Pancreas (tissue), 10 donors: ENCODE measurements around the gene TRPM1. TPM values are rescaled to one million over a fixed set of nuclear protein-coding genes. Genes with fewer than 3 reads are reported as not detected.

ENCODE experiments used
- ATAC-seq, 4 donors: fragments of 200-7000 bp; cut with Tn5 transposase; one replicate each; pipeline versions ENCODE4 v1.8.0 to v1.9.1; 2020; ENCODE audit warnings: mild to moderate bottlenecking in 4 of 4, moderate library complexity in 4 of 4
- DNase-seq, 6 donors: peaks; one replicate each; pipeline ENCODE4 v3.0.0-alpha.2; 2020
- FAIRE-seq: peaks from 2 replicates; lab custom pipeline; 2012; peaks lifted over from hg19 to GRCh38; lab: Jason Lieb, UNC
- H3K27ac ChIP-seq, 4 donors: fragments of 200-600 bp; sonication (generic); 1 replicate in 3 of 4; 2 replicates in 1 of 4; pipeline versions ENCODE4 v1.5.0 to v1.8.0; 2020
- H3K27me3 ChIP-seq, 4 donors: fragments of 200-600 bp; one replicate each; pipeline ENCODE4 v1.8.0; 2021
- H3K36me3 ChIP-seq, 3 donors: fragments of 200-600 bp; sonication (generic) in 1 of 3; one replicate each; pipeline versions ENCODE4 v1.5.0 to v1.8.0; 2020 to 2021
- H3K4me1 ChIP-seq, 3 donors: fragments of 200-600 bp; one replicate each; pipeline ENCODE4 v1.8.0; 2021
- H3K4me3 ChIP-seq, 4 donors: fragments of 200-600 bp; sonication (generic) in 2 of 4; one replicate each; pipeline versions ENCODE4 v1.5.0 to v1.8.0; 2020 to 2021
- H3K9me3 ChIP-seq, 4 donors: fragments of 200-600 bp; one replicate each; pipeline ENCODE4 v1.8.0; 2021
- WGBS, 2 donors: extraction: QIAGEN DNeasy Blood & Tissue Kit; methylation state at CpG; one replicate each; pipeline ENCODE4 v1.1.7; 2013; 5-methylcytosine and 5-hydroxymethylcytosine counted together
- intact Hi-C, 3 donors: fragments of 100-400 bp; cut with DNase I; formaldehyde crosslinking; loops; one replicate each; pipeline versions ENCODE4 v1.11.1 to v1.14.2; 2022
- polyA plus RNA-seq, 2 donors: library from polyadenylated mRNA; stranded (reverse); fragments of 200-250 nt; gene quantifications; one replicate each; pipeline ENCODE4 v1.2.3, GENCODE V29; 2013
- total RNA-seq, 6 donors: library from RNA; stranded (reverse); fragmentation: NEBNext Ultra II Directional in 4 of 6; extraction: Animal tissue kit (Norgen Biotek cat#: 25700) in 4 of 6; gene quantifications; one replicate each; pipeline versions ENCODE4 v1.2.1 to v1.2.4, GENCODE V29; 2021 to 2023
- TF ChIP-seq, protein P1 (sequence below), 4 donors: fragments of 200-600 bp; sonication (generic) in 3 of 4; IDR thresholded peaks; one replicate each; pipeline versions ENCODE4 v1.5.0 to v1.8.0; 2021; ENCODE audit warnings: antibody characterized with exemption in 4 of 4
- donor health status: healthy with polysubstance abuse.
- donor health status: DM: no; HTN: no; CAD: no; lungs with moderate emphysema.
- donor health status: DM: no; HTN: no; CAD: no.
- donor health status: control.
- donor health status: control.
- donor health status: Bipolar disorder and iron deficiency.
- donor health status: DM: yes; HTN: yes; CAD: no.
- donor health status: DM: no; HTN: no; CAD: no.
- donor health status: DM: no; HTN: no; CAD: no.
- donor health status: DM: yes; HTN: yes; CAD: no.

Gene TRPM1
- total and polyA plus RNA-seq, 8 donors, result 0.04 TPM; not detected in 7

GRCh38 chr15:30974112-30974511, 127.4 kb downstream of the TRPM1 start:
- Histone ChIP-seq H3K4me3 (no peak overlapping the region), H3K36me3 (no peaks in the 10 kb centered on the region), H3K4me1 (no peaks in the 10 kb centered on the region), H3K27me3 (no peaks in the 10 kb centered on the region), H3K9me3 (no peaks in the 10 kb centered on the region), H3K27ac (no peak overlapping the region)
- FAIRE-seq (no peak), ATAC-seq (no peak), DNase-seq (no peak)
- TF ChIP-seq, protein P1, sequence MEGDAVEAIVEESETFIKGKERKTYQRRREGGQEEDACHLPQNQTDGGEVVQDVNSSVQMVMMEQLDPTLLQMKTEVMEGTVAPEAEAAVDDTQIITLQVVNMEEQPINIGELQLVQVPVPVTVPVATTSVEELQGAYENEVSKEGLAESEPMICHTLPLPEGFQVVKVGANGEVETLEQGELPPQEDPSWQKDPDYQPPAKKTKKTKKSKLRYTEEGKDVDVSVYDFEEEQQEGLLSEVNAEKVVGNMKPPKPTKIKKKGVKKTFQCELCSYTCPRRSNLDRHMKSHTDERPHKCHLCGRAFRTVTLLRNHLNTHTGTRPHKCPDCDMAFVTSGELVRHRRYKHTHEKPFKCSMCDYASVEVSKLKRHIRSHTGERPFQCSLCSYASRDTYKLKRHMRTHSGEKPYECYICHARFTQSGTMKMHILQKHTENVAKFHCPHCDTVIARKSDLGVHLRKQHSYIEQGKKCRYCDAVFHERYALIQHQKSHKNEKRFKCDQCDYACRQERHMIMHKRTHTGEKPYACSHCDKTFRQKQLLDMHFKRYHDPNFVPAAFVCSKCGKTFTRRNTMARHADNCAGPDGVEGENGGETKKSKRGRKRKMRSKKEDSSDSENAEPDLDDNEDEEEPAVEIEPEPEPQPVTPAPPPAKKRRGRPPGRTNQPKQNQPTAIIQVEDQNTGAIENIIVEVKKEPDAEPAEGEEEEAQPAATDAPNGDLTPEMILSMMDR (IDR thresholded peaks at IDR 0.05), result no peak
- 66 to 73% methylated on average over 5 of the region's 5 CpGs for WGBS, 2 donors
- intact Hi-C loops, result no loop called here

GRCh38 chr15:30973379-30973778, 128.1 kb downstream of the TRPM1 start:
- WGBS, 2 donors, result 95 to 97% methylated on average over 4 of the region's 4 CpGs
- no peaks in the 10 kb centered on the region for H3K9me3 ChIP-seq
- intact Hi-C loops, result no loop called here
- ATAC-seq (no peak), FAIRE-seq (no peak), DNase-seq (no peak)
- TF ChIP-seq, protein P1 (IDR thresholded peaks at IDR 0.05), result no peak
- no peak overlapping the region for H3K27ac ChIP-seq
- H3K4me3 ChIP-seq, result no peak overlapping the region
- H3K4me1 ChIP-seq, result no peaks in the 10 kb centered on the region
- no peaks in the 10 kb centered on the region for H3K36me3 ChIP-seq
- H3K27me3 ChIP-seq, result no peaks in the 10 kb centered on the region

DNA sequence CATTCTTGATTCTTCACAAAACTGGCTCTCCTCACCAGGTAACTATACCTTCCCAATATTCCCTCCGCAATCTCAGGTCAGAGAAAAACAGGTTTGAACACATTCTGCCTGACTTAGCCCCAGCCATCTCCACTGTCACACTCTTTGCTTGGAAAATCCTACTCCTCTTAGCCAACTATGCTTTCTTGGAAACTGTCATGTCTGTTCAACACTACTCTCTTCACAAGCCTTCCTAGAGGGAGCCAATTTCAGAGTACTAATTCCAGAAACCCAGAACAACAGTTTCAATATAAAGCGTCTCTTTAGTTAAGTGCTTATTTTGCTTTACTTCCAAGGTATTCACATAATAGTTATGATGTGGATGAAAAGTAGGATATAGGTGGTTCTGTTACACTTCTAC, 131.8 kb downstream of the TRPM1 start:
- H3K27me3 ChIP-seq, result no peaks in the 10 kb centered on the region
- intact Hi-C loops, result no loop called here
- FAIRE-seq (no peak), DNase-seq (no peak), ATAC-seq (no peak)
- TF ChIP-seq, protein P1 (IDR thresholded peaks at IDR 0.05), result no peak
- H3K36me3 ChIP-seq, result no peaks in the 10 kb centered on the region
- 99 to 100% methylated on average over 2 of the region's 2 CpGs for WGBS, 2 donors
- H3K27ac ChIP-seq, result no peak overlapping the region
- peaks cover 0 to 6% (median 0%) of the 10 kb centered on the region in 3 donors for H3K4me1 ChIP-seq
- H3K9me3 ChIP-seq, result no peaks in the 10 kb centered on the region
- no peak overlapping the region for H3K4me3 ChIP-seq

- DNase-seq (no peak), ATAC-seq (no peak), FAIRE-seq (no peak)
- Histone ChIP-seq H3K36me3 (peaks cover 0 to 3% (median 0%) of the 10 kb centered on the region in 3 donors), H3K27ac (no peak overlapping the region), H3K9me3 (no peaks in the 10 kb centered on the region), H3K4me3 (no peak overlapping the region), H3K4me1 (peaks cover 0 to 6% (median 0%) of the 10 kb centered on the region in 3 donors), H3K27me3 (no peaks in the 10 kb centered on the region)
- 81 to 85% methylated on average over 3 of the region's 3 CpGs for WGBS, 2 donors
- intact Hi-C loops, result no loop called here
- TF ChIP-seq, protein P1 (IDR thresholded peaks at IDR 0.05), result no peak
Observed at GRCh38 chr15:30963681-30964080, 137.8 kb downstream of the TRPM1 start.

GRCh38 chr15:30962659-30963058, 138.9 kb downstream of the TRPM1 start:
- no peak overlapping the region for H3K27ac ChIP-seq
- intact Hi-C loops, result no loop called here
- H3K36me3 ChIP-seq, result peaks cover 0 to 13% (median 0%) of the 10 kb centered on the region in 3 donors
- 97 to 98% methylated on average over 3 of the region's 3 CpGs for WGBS, 2 donors
- no peaks in the 10 kb centered on the region for H3K9me3 ChIP-seq
- DNase-seq (no peak), ATAC-seq (no peak), FAIRE-seq (no peak)
- no peak overlapping the region for H3K4me3 ChIP-seq
- H3K4me1 ChIP-seq, result peaks cover 0 to under 1% (median 0%) of the 10 kb centered on the region in 3 donors
- no peaks in the 10 kb centered on the region for H3K27me3 ChIP-seq
- TF ChIP-seq, protein P1 (IDR thresholded peaks at IDR 0.05), result no peak
